ENCODE results near the gene OR5M8.

OR5M8 gene

GRCh38 chr11:56491270-56491669, at the start of gene OR5M8:
Gene OR5M8 (minus strand): TSS chr11:56491370. CDS start chr11:56491370, 0 bp downstream.
- Histone ChIP-seq H3K4me1 (ENCODE audit: control insufficient read depth, insufficient read depth, low read length) (no peaks in the 10 kb centered on the region), H3K4me3 (ENCODE audit: low read depth, low read length) (no peak within 1 kb of the TSS), H3K27ac (ENCODE audit: low read depth, low read length) (no peak within 1 kb of the TSS), H3K9ac (ENCODE audit: low read length) (no peak within 1 kb of the TSS), H3K27me3 (ENCODE audit: control insufficient read depth, insufficient read depth, low read length) (no peaks in the 10 kb centered on the region), H3K36me3 (ENCODE audit: control insufficient read depth, insufficient read depth, low read length) (no peaks in the 10 kb centered on the region), H3K9me3 (ENCODE audit: control insufficient read depth, insufficient read depth, low read depth, low read length) (peaks cover 17% of the 10 kb centered on the region; the same call in 1 of the 2 replicates)

- no peaks in the 10 kb centered on the region for H3K9me3 ChIP-seq (ENCODE audit: control insufficient read depth, insufficient read depth, low read depth, low read length)
- no peaks in the 10 kb centered on the region for H3K4me1 ChIP-seq (ENCODE audit: control insufficient read depth, insufficient read depth, low read length)
- no peak overlapping the region for H3K27ac ChIP-seq (ENCODE audit: low read depth, low read length)
- H3K4me3 ChIP-seq (ENCODE audit: low read depth, low read length), result no peak overlapping the region
- no peaks in the 10 kb centered on the region for H3K36me3 ChIP-seq (ENCODE audit: control insufficient read depth, insufficient read depth, low read length)
- no peaks in the 10 kb centered on the region for H3K27me3 ChIP-seq (ENCODE audit: control insufficient read depth, insufficient read depth, low read length)
- no peak overlapping the region for H3K9ac ChIP-seq (ENCODE audit: low read length)
Observed at GRCh38 chr11:56533054-56533740, 42.0 kb upstream of the OR5M8 start.

- H3K36me3 ChIP-seq (ENCODE audit: control insufficient read depth, insufficient read depth, low read length), result no peaks in the 10 kb centered on the region
- no peak overlapping the region for H3K9ac ChIP-seq (ENCODE audit: low read length)
- no peak overlapping the region for H3K4me3 ChIP-seq (ENCODE audit: low read depth, low read length)
- no peaks in the 10 kb centered on the region; the same call in 1 of the 2 replicates for H3K4me1 ChIP-seq (ENCODE audit: control insufficient read depth, insufficient read depth, low read length)
- H3K27ac ChIP-seq (ENCODE audit: low read depth, low read length), result no peak overlapping the region
- H3K27me3 ChIP-seq (ENCODE audit: control insufficient read depth, insufficient read depth, low read length), result no peaks in the 10 kb centered on the region
- H3K9me3 ChIP-seq (ENCODE audit: control insufficient read depth, insufficient read depth, low read depth, low read length), result no peaks in the 10 kb centered on the region
Observed at GRCh38 chr11:56531856-56532255, 40.7 kb upstream of the OR5M8 start.

DNA sequence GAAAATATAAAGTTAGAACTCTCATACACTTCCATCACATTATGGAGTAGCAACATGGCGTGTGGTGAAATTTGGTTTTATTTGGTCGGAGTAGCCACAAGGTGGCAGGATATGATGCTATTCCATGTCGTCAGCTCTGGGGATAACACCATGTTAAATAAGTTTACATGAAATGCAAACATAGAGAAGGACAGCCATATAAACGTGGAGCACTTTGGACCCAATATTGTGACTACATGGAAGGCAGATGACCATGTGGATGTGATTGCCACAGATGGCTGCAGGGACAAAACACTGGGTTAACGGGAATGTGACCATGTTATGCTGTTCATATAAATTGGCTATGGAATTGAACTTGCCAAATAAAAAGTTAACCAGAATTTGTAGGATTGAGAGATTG, 30.8 kb upstream of the OR5M8 start:
- H3K9ac ChIP-seq (ENCODE audit: low read length), result no peak overlapping the region
- H3K27me3 ChIP-seq (ENCODE audit: control insufficient read depth, insufficient read depth, low read length), result no peaks in the 10 kb centered on the region
- H3K4me3 ChIP-seq (ENCODE audit: low read depth, low read length), result no peak overlapping the region
- no peaks in the 10 kb centered on the region for H3K4me1 ChIP-seq (ENCODE audit: control insufficient read depth, insufficient read depth, low read length)
- H3K27ac ChIP-seq (ENCODE audit: low read depth, low read length), result no peak overlapping the region
- no peaks in the 10 kb centered on the region for H3K36me3 ChIP-seq (ENCODE audit: control insufficient read depth, insufficient read depth, low read length)
- H3K9me3 ChIP-seq (ENCODE audit: control insufficient read depth, insufficient read depth, low read depth, low read length), result no peaks in the 10 kb centered on the region

- H3K9me3 ChIP-seq (ENCODE audit: control insufficient read depth, insufficient read depth, low read depth, low read length), result no peaks in the 10 kb centered on the region
- no peak overlapping the region for H3K4me3 ChIP-seq (ENCODE audit: low read depth, low read length)
- no peaks in the 10 kb centered on the region for H3K27me3 ChIP-seq (ENCODE audit: control insufficient read depth, insufficient read depth, low read length)
- no peaks in the 10 kb centered on the region for H3K36me3 ChIP-seq (ENCODE audit: control insufficient read depth, insufficient read depth, low read length)
- H3K9ac ChIP-seq (ENCODE audit: low read length), result no peak overlapping the region
- no peak overlapping the region for H3K27ac ChIP-seq (ENCODE audit: low read depth, low read length)
- H3K4me1 ChIP-seq (ENCODE audit: control insufficient read depth, insufficient read depth, low read length), result no peaks in the 10 kb centered on the region
Observed at GRCh38 chr11:56513280-56513679, 22.1 kb upstream of the OR5M8 start.

- no peak overlapping the region for H3K27ac ChIP-seq (ENCODE audit: low read depth, low read length)
- no peaks in the 10 kb centered on the region for H3K27me3 ChIP-seq (ENCODE audit: control insufficient read depth, insufficient read depth, low read length)
- H3K9ac ChIP-seq (ENCODE audit: low read length), result no peak overlapping the region
- H3K9me3 ChIP-seq (ENCODE audit: control insufficient read depth, insufficient read depth, low read depth, low read length), result no peaks in the 10 kb centered on the region
- no peak overlapping the region for H3K4me3 ChIP-seq (ENCODE audit: low read depth, low read length)
- no peaks in the 10 kb centered on the region for H3K4me1 ChIP-seq (ENCODE audit: control insufficient read depth, insufficient read depth, low read length)
- no peaks in the 10 kb centered on the region for H3K36me3 ChIP-seq (ENCODE audit: control insufficient read depth, insufficient read depth, low read length)
Observed at GRCh38 chr11:56509439-56509838, 18.3 kb upstream of the OR5M8 start.

GRCh38 chr11:56497010-56497409, 5.8 kb upstream of the OR5M8 start:
- Histone ChIP-seq H3K4me3 (ENCODE audit: low read depth, low read length) (no peak overlapping the region), H3K4me1 (ENCODE audit: control insufficient read depth, insufficient read depth, low read length) (no peaks in the 10 kb centered on the region), H3K36me3 (ENCODE audit: control insufficient read depth, insufficient read depth, low read length) (no peaks in the 10 kb centered on the region), H3K9ac (ENCODE audit: low read length) (no peak overlapping the region), H3K27me3 (ENCODE audit: control insufficient read depth, insufficient read depth, low read length) (no peaks in the 10 kb centered on the region), H3K9me3 (ENCODE audit: control insufficient read depth, insufficient read depth, low read depth, low read length) (peaks cover 16% of the 10 kb centered on the region; the same call in 1 of the 2 replicates), H3K27ac (ENCODE audit: low read depth, low read length) (no peak overlapping the region)

DNA sequence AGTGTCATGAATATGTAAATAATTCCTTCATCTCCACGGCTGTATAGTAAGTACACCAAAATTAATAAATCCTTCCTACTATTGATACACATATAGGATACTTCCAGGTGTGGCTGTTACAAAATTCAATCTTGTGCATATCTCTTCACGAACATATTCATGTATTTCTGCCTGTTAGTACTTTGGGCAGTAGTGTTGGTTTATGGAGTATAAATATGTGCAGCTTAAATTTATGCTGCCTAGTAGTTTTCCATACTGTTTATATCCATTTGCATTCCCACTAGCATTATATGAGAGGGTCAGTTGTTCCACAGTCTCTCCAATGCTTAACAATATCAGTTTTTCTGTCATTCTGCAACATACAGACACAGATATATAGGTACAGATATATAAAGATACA, 3.9 kb upstream of the OR5M8 start:
- Histone ChIP-seq H3K4me1 (ENCODE audit: control insufficient read depth, insufficient read depth, low read length) (no peaks in the 10 kb centered on the region), H3K9ac (ENCODE audit: low read length) (no peak overlapping the region), H3K27me3 (ENCODE audit: control insufficient read depth, insufficient read depth, low read length) (no peaks in the 10 kb centered on the region), H3K9me3 (ENCODE audit: control insufficient read depth, insufficient read depth, low read depth, low read length) (peaks cover 16% of the 10 kb centered on the region; the same call in 1 of the 2 replicates), H3K4me3 (ENCODE audit: low read depth, low read length) (no peak overlapping the region), H3K27ac (ENCODE audit: low read depth, low read length) (no peak overlapping the region), H3K36me3 (ENCODE audit: control insufficient read depth, insufficient read depth, low read length) (no peaks in the 10 kb centered on the region)

DNA sequence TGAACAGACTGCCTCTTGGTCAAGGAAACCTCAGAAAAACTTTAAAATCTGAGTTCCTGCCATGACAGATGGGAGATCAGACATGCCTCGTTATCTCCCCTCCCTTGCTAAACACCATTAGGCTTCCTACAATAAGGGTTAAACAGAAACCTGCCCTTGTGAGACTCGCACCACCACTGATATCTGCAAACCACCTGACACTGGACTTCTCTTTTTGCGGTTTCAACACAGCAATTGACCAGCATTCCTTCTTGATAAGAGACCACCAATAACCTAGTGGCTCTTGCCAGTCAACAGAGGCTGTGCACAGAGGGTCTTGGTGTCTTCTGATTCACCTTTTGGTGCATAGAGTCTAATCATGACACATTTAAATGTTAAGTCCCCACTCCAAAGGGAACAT, 4.4 kb downstream of the OR5M8 start:
- Histone ChIP-seq H3K4me3 (ENCODE audit: low read depth, low read length) (no peak overlapping the region), H3K9me3 (ENCODE audit: control insufficient read depth, insufficient read depth, low read depth, low read length) (peaks cover 11% of the 10 kb centered on the region; the same call in 1 of the 2 replicates), H3K27ac (ENCODE audit: low read depth, low read length) (no peak overlapping the region), H3K4me1 (ENCODE audit: control insufficient read depth, insufficient read depth, low read length) (no peaks in the 10 kb centered on the region), H3K27me3 (ENCODE audit: control insufficient read depth, insufficient read depth, low read length) (no peaks in the 10 kb centered on the region), H3K9ac (ENCODE audit: low read length) (no peak overlapping the region), H3K36me3 (ENCODE audit: control insufficient read depth, insufficient read depth, low read length) (no peaks in the 10 kb centered on the region)

DNA sequence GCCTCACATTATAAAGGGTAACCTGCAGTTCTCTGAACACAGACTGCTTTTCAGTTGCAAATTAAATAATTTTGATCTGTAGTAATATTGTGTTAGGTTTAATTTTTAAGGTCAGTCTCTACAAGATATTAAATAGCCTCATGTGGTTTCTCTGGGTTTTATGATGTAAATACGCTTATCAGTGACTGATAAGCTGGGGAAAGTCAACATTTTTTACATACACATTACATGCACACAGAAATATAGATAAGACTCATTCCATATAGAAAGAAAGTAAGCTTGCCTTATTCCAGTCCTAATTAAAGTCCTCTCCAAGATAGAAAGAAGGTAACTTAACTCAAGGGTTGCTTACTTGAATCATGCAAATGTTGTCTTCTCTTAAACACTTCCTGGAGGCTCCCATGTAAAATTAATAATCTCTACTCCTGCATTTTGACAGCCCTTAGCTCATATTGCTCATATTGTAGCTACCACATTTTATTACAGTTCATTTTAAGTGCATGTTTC, 16.4 kb downstream of the OR5M8 start:
- Histone ChIP-seq H3K4me1 (ENCODE audit: control insufficient read depth, insufficient read depth, low read length) (no peaks in the 10 kb centered on the region), H3K9ac (ENCODE audit: low read length) (no peak overlapping the region), H3K27me3 (ENCODE audit: control insufficient read depth, insufficient read depth, low read length) (no peaks in the 10 kb centered on the region), H3K9me3 (ENCODE audit: control insufficient read depth, insufficient read depth, low read depth, low read length) (no peaks in the 10 kb centered on the region), H3K4me3 (ENCODE audit: low read depth, low read length) (no peak overlapping the region), H3K36me3 (ENCODE audit: control insufficient read depth, insufficient read depth, low read length) (no peaks in the 10 kb centered on the region), H3K27ac (ENCODE audit: low read depth, low read length) (no peak overlapping the region)

- H3K9me3 ChIP-seq (ENCODE audit: control insufficient read depth, insufficient read depth, low read depth, low read length), result no peaks in the 10 kb centered on the region
- no peaks in the 10 kb centered on the region for H3K36me3 ChIP-seq (ENCODE audit: control insufficient read depth, insufficient read depth, low read length)
Observed at GRCh38 chr11:56473252-56473651, 17.9 kb downstream of the OR5M8 start, which contains the start of gene OR5M3. Gene OR5M3 (minus strand): TSS chr11:56473352. CDS start chr11:56470497, 2,855 bp downstream.

More at GRCh38 chr11:56473252-56473651, 17.9 kb downstream of the OR5M8 start, which contains the start of gene OR5M3:
- Histone ChIP-seq H3K4me1 (ENCODE audit: control insufficient read depth, insufficient read depth, low read length) (no peaks in the 10 kb centered on the region), H3K9ac (ENCODE audit: low read length) (no peak within 1 kb of the TSS), H3K27me3 (ENCODE audit: control insufficient read depth, insufficient read depth, low read length) (no peaks in the 10 kb centered on the region), H3K4me3 (ENCODE audit: low read depth, low read length) (no peak within 1 kb of the TSS), H3K27ac (ENCODE audit: low read depth, low read length) (no peak within 1 kb of the TSS)

Measured in HUES6 (cell line).